Panc1 (cell line): Measurements from ENCODE around the gene KRTAP10-4.

Source experiments
- POLR2AphosphoS5 ChIP-seq: IDR thresholded peaks from 2 replicates; pipeline ENCODE4 v1.6.1; 2012; ENCODE audit warnings: mild to moderate bottlenecking, low read depth, low read length, moderate library complexity
- SIN3A ChIP-seq: IDR thresholded peaks from 2 replicates; pipeline ENCODE4 v1.6.1; 2012; ENCODE audit warnings: low read depth, mild to moderate bottlenecking, low read length, moderate library complexity, borderline replicate concordance; ENCODE audit not compliant: insufficient read depth
- TF ChIP-seq, protein P1 (sequence below): fragments of 450-650 bp; IDR thresholded peaks from 2 replicates; pipeline ENCODE4 v1.5.1; 2017; ENCODE audit warnings: mild to moderate bottlenecking
- TF ChIP-seq, protein P2 (sequence below), 2 experiments: IDR thresholded peaks; 2 replicates each; pipeline ENCODE4 v1.6.1; 2011 to 2012; ENCODE audit warnings: low read depth in 2 of 2, control low read depth in 1 of 2, low read length in 1 of 2, mild to moderate bottlenecking in 1 of 2, moderate library complexity in 1 of 2; ENCODE audit not compliant: insufficient read depth in 1 of 2

GRCh38 chr21:44568261-44568660 lies 5.3 kb upstream of the KRTAP10-4 start:
- TF ChIP-seq, protein P1, sequence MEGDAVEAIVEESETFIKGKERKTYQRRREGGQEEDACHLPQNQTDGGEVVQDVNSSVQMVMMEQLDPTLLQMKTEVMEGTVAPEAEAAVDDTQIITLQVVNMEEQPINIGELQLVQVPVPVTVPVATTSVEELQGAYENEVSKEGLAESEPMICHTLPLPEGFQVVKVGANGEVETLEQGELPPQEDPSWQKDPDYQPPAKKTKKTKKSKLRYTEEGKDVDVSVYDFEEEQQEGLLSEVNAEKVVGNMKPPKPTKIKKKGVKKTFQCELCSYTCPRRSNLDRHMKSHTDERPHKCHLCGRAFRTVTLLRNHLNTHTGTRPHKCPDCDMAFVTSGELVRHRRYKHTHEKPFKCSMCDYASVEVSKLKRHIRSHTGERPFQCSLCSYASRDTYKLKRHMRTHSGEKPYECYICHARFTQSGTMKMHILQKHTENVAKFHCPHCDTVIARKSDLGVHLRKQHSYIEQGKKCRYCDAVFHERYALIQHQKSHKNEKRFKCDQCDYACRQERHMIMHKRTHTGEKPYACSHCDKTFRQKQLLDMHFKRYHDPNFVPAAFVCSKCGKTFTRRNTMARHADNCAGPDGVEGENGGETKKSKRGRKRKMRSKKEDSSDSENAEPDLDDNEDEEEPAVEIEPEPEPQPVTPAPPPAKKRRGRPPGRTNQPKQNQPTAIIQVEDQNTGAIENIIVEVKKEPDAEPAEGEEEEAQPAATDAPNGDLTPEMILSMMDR = no peak
- TF ChIP-seq, protein P2, sequence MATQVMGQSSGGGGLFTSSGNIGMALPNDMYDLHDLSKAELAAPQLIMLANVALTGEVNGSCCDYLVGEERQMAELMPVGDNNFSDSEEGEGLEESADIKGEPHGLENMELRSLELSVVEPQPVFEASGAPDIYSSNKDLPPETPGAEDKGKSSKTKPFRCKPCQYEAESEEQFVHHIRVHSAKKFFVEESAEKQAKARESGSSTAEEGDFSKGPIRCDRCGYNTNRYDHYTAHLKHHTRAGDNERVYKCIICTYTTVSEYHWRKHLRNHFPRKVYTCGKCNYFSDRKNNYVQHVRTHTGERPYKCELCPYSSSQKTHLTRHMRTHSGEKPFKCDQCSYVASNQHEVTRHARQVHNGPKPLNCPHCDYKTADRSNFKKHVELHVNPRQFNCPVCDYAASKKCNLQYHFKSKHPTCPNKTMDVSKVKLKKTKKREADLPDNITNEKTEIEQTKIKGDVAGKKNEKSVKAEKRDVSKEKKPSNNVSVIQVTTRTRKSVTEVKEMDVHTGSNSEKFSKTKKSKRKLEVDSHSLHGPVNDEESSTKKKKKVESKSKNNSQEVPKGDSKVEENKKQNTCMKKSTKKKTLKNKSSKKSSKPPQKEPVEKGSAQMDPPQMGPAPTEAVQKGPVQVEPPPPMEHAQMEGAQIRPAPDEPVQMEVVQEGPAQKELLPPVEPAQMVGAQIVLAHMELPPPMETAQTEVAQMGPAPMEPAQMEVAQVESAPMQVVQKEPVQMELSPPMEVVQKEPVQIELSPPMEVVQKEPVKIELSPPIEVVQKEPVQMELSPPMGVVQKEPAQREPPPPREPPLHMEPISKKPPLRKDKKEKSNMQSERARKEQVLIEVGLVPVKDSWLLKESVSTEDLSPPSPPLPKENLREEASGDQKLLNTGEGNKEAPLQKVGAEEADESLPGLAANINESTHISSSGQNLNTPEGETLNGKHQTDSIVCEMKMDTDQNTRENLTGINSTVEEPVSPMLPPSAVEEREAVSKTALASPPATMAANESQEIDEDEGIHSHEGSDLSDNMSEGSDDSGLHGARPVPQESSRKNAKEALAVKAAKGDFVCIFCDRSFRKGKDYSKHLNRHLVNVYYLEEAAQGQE (IDR thresholded peaks at IDR 0.05; ENCODE audit: insufficient read depth in 1 of 2, low read depth in 2 of 2, low read length in 1 of 2) = no peak
- TF ChIP-seq SIN3A (no peak), POLR2AphosphoS5 (no peak)
